HepG2 (cell line): ENCODE data around the gene PNPLA3. TPM values are rescaled to one million over a fixed set of nuclear protein-coding genes. Genes with fewer than 3 reads are reported as not detected.
A peak's percentile ranks its signal among the peaks of the same experiment; 100 is the strongest.

Experiments used
- ATAC-seq: fragments of 200-7000 bp; cut with Tn5 transposase; 3 replicates; pipeline ENCODE4 v1.9.1; 2020; ENCODE audit warnings: mild to moderate bottlenecking, moderate library complexity
- BruUV-seq: library from RNA; stranded (reverse); fragments of 400-500 nt; replicated peaks from 2 replicates; lab custom pipeline; 2021; lab: Mats Ljungman, UMichigan
- CTCF ChIA-PET: fragments of 300-600 bp; formaldehyde crosslinking; extraction: SDS; loops from one replicate; lab custom pipeline; 2021; ENCODE audit warnings: low total read pairs, inconsistent platforms, low intra/inter-chr PET ratio; lab: Yijun Ruan, JAX
- POLR2A ChIA-PET: fragments of 350-600 bp; sonication (Branson Sonifier 250); formaldehyde crosslinking; loops from one replicate; lab custom pipeline; 2020; ENCODE audit warnings: antibody characterized with exemption, inconsistent platforms; lab: Yijun Ruan, JAX
- DNase-seq: peaks from one replicate; pipeline ENCODE4 v3.0.0-alpha.2; 2015; ENCODE audit warnings: low spot score
- FAIRE-seq: peaks from 3 replicates; lab custom pipeline; 2011; peaks lifted over from hg19 to GRCh38; lab: Jason Lieb, UNC
- H2AFZ ChIP-seq: one replicate; pipeline ENCODE4 v1.6.1; 2011; ENCODE audit warnings: low read length, inconsistent platforms
- H3K27ac ChIP-seq: fragments of 300-600 bp; 3 replicates; pipeline ENCODE4 v1.8.0; 2011; ENCODE audit warnings: mixed run types, mild to moderate bottlenecking, mixed read lengths, low read length, inconsistent platforms; ENCODE audit not compliant: insufficient read depth; ENCODE audit errors: extremely low read length
- H3K27me3 ChIP-seq, 2 experiments: fragments of 200-600 bp in 1 of 2; 2 replicates in 1 of 2; 3 replicates in 1 of 2; pipeline versions ENCODE4 v1.6.0 to v1.8.0; 2011; ENCODE audit warnings: low read length in 2 of 2, mild to moderate bottlenecking in 2 of 2, moderate library complexity in 2 of 2, inconsistent platforms in 1 of 2; ENCODE audit not compliant: insufficient read depth in 2 of 2, control insufficient read depth in 1 of 2
- H3K36me3 ChIP-seq, 2 experiments: fragments of 200-600 bp in 1 of 2; replicated peaks in 1 of 2; 2 replicates in 1 of 2; 3 replicates in 1 of 2; pipeline versions ENCODE4 v1.5.1 to v1.8.0; 2011; ENCODE audit warnings: low read length in 2 of 2, inconsistent platforms in 1 of 2; ENCODE audit not compliant: insufficient read depth in 2 of 2, control insufficient read depth in 1 of 2
- H3K4me1 ChIP-seq: 2 replicates; pipeline ENCODE4 v1.5.1; 2012; ENCODE audit warnings: low read length, inconsistent platforms; ENCODE audit not compliant: insufficient read depth
- H3K4me2 ChIP-seq: 2 replicates; pipeline ENCODE4 v1.6.0; 2011; ENCODE audit warnings: low read depth, low read length, inconsistent platforms
- H3K4me3 ChIP-seq, 3 experiments: fragments of 200-600 bp in 1 of 3; sonication (generic), shearing (Covaris generic) in 1 of 3; replicated peaks in 1 of 3; 2 replicates each; pipeline ENCODE4 v1.5.1; 2011 to 2016; ENCODE audit warnings: low read length in 3 of 3, inconsistent platforms in 2 of 3, low read depth in 2 of 3, mild to moderate bottlenecking in 2 of 3, control low read depth in 1 of 3, mixed read lengths in 1 of 3; ENCODE audit not compliant: insufficient read depth in 1 of 3
- H3K79me2 ChIP-seq: one replicate; pipeline ENCODE4 v1.6.1; 2011; ENCODE audit warnings: low read length, inconsistent platforms; ENCODE audit not compliant: insufficient read depth
- H3K9ac ChIP-seq: 2 replicates; pipeline ENCODE4 v1.6.0; 2011; ENCODE audit warnings: mild to moderate bottlenecking, low read depth, low read length, inconsistent platforms; ENCODE audit not compliant: insufficient read depth
- H3K9me3 ChIP-seq: 2 replicates; pipeline ENCODE4 v1.5.1; 2012; ENCODE audit warnings: mild to moderate bottlenecking, low read length
- H4K20me1 ChIP-seq: 2 replicates; pipeline ENCODE4 v1.6.0; 2011; ENCODE audit warnings: inconsistent platforms, mild to moderate bottlenecking, low read length, moderate library complexity; ENCODE audit not compliant: insufficient read depth
- ARID4A ChIP-seq: sonication (generic); formaldehyde crosslinking; IDR thresholded peaks from 2 replicates; pipeline ENCODE4 v1.5.0; 2020; ENCODE audit warnings: mild to moderate bottlenecking, missing genetic modification reagents, borderline replicate concordance
- KAT2B ChIP-seq: fragments of 150-350 bp; IDR thresholded peaks from 2 replicates; pipeline ENCODE4 v1.6.1; 2014; ENCODE audit warnings: low read depth, low read length, borderline replicate concordance
- PAX8 ChIP-seq: sonication (generic); formaldehyde crosslinking; IDR thresholded peaks from 2 replicates; pipeline ENCODE4 v1.8.0; 2022; ENCODE audit warnings: mild to moderate bottlenecking, missing genetic modification reagents, borderline replicate concordance
- POLR2AphosphoS5 ChIP-seq: IDR thresholded peaks from 2 replicates; pipeline ENCODE4 v1.6.1; 2012; ENCODE audit warnings: low read depth, low read length
- SNRNP70 ChIP-seq: fragments of 200-400 bp; formaldehyde crosslinking; IDR thresholded peaks from 2 replicates; pipeline ENCODE4 v1.6.1; 2017; ENCODE audit warnings: mild to moderate bottlenecking, low read depth, low read length, moderate library complexity
- TEF ChIP-seq: sonication (generic); formaldehyde crosslinking; IDR thresholded peaks from 2 replicates; pipeline ENCODE4 v1.5.0; 2020; ENCODE audit warnings: missing genetic modification reagents
- ZBTB40 ChIP-seq, 2 experiments: fragments of 450-650 bp in 1 of 2; sonication (generic) in 1 of 2; formaldehyde crosslinking in 1 of 2; IDR thresholded peaks; 2 replicates each; pipeline versions ENCODE4 v1.6.1 to v1.8.0; 2016 to 2022; ENCODE audit warnings: antibody characterized with exemption in 1 of 2, mild to moderate bottlenecking in 1 of 2, missing genetic modification reagents in 1 of 2
- ZMAT3 ChIP-seq: sonication (generic); formaldehyde crosslinking; conservative IDR thresholded peaks from 2 replicates; pipeline ENCODE4 v1.7.0; 2021; ENCODE audit warnings: missing genetic modification reagents
- ZNF431 ChIP-seq: sonication (generic); formaldehyde crosslinking; IDR thresholded peaks from 2 replicates; pipeline ENCODE4 v1.9.0; 2022; ENCODE audit warnings: missing genetic modification reagents, low read depth, mild to moderate bottlenecking, borderline replicate concordance
- ZNF576 ChIP-seq: sonication (generic); formaldehyde crosslinking; IDR thresholded peaks from 2 replicates; pipeline ENCODE4 v1.4.0; 2020; ENCODE audit warnings: mild to moderate bottlenecking, missing genetic modification reagents
- WGBS: methylation state at CpG from one replicate; pipeline ENCODE4 v1.1.6; 2017; ENCODE audit warnings: low lambda C conversion rate; 5-methylcytosine and 5-hydroxymethylcytosine counted together
- in situ Hi-C: cut with HindIII; loops from 2 replicates; pipeline ENCODE4 v1.10.0; 2017; ENCODE audit warnings: low pct_unique_long_range_greater_than_20kb; ENCODE audit not compliant: extremely low pct_ligation_motif_present
- intact Hi-C: fragments of 100-400 bp; cut with micrococcal nuclease; formaldehyde crosslinking; loops from one replicate; pipeline ENCODE4 v1.10.0; 2022; ENCODE audit not compliant: unreplicated experiment
- polyA plus RNA-seq, 8 experiments: library from polyadenylated mRNA; depleted of rRNA in 3 of 8; stranded (reverse) in 7 of 8; unstranded in 1 of 8; fragments of >200 nt; fragmentation: Illumina TruSeq in 4 of 8; extraction: Trizol in 4 of 8; gene quantifications; 2 replicates each; pipeline versions ENCODE4 v1.2.1 to v1.2.3, GENCODE V29; 2011 to 2016; ENCODE audit warnings: low read depth in 4 of 8, missing spikeins in 1 of 8, mixed read lengths in 1 of 8; ENCODE audit not compliant: insufficient read depth in 1 of 8
- total RNA-seq, 5 experiments: library from RNA; depleted of rRNA; stranded (reverse); fragments of >200 nt; fragmentation: Illumina TruSeq; extraction: Trizol; gene quantifications; 2 replicates each; pipeline ENCODE4 v1.2.3, GENCODE V29; 2016; ENCODE audit warnings: low read depth in 1 of 5

The PNPLA3 gene
- total and polyA plus RNA-seq, 2 of the 13 experiments (the other 11 are each of a cell fraction or from before 2014, with no cell fraction given), result 16.9 to 19.8 TPM

- Histone ChIP-seq H3K4me1 (peaks cover 13% of the 10 kb centered on the region), H3K27ac (no peak overlapping the region), H3K9me3 (no peaks in the 10 kb centered on the region), H3K4me3 (no peak overlapping the region), H4K20me1 (no peaks in the 10 kb centered on the region), H2AFZ (no peak overlapping the region), H3K79me2 (peaks cover 6% of the 10 kb centered on the region), H3K27me3 (no peaks in the 10 kb centered on the region; a peak in 1 of 5 replicates), H3K4me2 (no peak overlapping the region), H3K9ac (no peak overlapping the region), H3K36me3 (peaks cover 0 to 3% of the 10 kb centered on the region in 2 experiments; a peak in 2 of 5 replicates)
- FAIRE-seq (no peak), ATAC-seq (no peak), DNase-seq (no peak)
- intact Hi-C loops, result no loop called here
- no TSS peak for BruUV-seq
- in situ Hi-C loops, result no loop called here
- ChIA-PET CTCF (no interaction called here), POLR2A (no interaction called here)
- 84% methylated on average over 4 of the region's 5 CpGs for WGBS
- TF ChIP-seq ZBTB40 (IDR thresholded peaks at IDR 0.05), result no peak
- TF ChIP-seq ZBTB40 (CRISPR knock-in tag; IDR thresholded peaks at IDR 0.05), result no peak
- no peak for TF ChIP-seq ARID4A (CRISPR knock-in tag)
- TF ChIP-seq SNRNP70, result no peak
- no peak for TF ChIP-seq ZNF431
- TF ChIP-seq TEF (CRISPR knock-in tag), result no peak
- peak; percentile 39; the same call in 1 of the 2 replicates for TF ChIP-seq POLR2AphosphoS5
- TF ChIP-seq KAT2B, result no peak
- no peak for TF ChIP-seq ZNF576 (CRISPR knock-in tag)
- TF ChIP-seq ZMAT3 (CRISPR knock-in tag), result no peak
- no peak for TF ChIP-seq PAX8 (CRISPR knock-in tag)
Observed at GRCh38 chr22:43951391-43951790, 27.8 kb downstream of the PNPLA3 start.
